ENCODE results near the gene FCGR2B.
"Not testable (repeated sequence)": the region's sequence is repeated elsewhere in the genome, so short reads cannot be mapped to it uniquely, and the experiment has no call there.

DNA sequence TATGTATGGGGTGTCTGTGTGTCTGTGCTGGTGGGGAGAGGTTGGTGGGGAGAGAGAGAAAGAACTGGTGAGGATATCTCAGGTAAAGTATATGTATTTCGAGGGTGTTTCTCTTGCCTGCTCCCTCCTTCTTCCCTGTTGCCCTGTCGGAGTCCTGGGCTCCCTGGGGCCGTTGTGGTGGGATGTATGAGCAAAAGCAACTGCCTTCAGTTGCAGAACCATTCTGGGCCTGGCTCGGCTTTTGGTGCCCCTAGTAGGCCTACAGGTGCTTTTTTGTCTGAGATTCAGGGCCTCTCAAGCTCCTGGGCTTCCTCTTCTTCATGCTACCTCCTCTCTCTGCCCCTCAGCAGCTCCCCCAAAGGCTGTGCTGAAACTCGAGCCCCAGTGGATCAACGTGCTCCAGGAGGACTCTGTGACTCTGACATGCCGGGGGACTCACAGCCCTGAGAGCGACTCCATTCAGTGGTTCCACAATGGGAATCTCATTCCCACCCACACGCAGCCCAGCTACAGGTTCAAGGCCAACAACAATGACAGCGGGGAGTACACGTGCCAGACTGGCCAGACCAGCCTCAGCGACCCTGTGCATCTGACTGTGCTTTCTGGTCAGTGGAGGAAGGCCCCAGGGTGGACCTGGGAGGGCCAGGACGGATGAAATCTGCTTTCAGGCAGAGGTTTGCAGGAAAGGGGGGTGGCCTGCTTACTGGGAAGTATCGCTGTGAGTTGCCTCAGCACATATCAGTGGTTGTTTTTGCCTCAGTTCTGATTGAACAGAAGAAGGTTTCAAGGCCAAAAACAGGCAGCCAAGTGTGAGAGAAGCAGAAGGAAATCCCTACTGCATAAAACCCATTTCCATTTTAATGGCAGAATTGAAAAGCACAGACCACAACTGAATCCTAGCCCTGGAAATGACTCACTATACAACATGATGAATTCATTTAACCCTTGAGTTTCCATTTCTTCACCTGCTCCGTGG lies 8.4 kb downstream of the FCGR2B start:
- TF ChIP-seq, protein P1, sequence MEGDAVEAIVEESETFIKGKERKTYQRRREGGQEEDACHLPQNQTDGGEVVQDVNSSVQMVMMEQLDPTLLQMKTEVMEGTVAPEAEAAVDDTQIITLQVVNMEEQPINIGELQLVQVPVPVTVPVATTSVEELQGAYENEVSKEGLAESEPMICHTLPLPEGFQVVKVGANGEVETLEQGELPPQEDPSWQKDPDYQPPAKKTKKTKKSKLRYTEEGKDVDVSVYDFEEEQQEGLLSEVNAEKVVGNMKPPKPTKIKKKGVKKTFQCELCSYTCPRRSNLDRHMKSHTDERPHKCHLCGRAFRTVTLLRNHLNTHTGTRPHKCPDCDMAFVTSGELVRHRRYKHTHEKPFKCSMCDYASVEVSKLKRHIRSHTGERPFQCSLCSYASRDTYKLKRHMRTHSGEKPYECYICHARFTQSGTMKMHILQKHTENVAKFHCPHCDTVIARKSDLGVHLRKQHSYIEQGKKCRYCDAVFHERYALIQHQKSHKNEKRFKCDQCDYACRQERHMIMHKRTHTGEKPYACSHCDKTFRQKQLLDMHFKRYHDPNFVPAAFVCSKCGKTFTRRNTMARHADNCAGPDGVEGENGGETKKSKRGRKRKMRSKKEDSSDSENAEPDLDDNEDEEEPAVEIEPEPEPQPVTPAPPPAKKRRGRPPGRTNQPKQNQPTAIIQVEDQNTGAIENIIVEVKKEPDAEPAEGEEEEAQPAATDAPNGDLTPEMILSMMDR (IDR thresholded peaks at IDR 0.05), result not testable (repeated sequence)
- not testable (repeated sequence) for TF ChIP-seq POLR2AphosphoS5 (IDR thresholded peaks at IDR 0.05; ENCODE audit: low read depth, low read length)
- TF ChIP-seq, protein P2, sequence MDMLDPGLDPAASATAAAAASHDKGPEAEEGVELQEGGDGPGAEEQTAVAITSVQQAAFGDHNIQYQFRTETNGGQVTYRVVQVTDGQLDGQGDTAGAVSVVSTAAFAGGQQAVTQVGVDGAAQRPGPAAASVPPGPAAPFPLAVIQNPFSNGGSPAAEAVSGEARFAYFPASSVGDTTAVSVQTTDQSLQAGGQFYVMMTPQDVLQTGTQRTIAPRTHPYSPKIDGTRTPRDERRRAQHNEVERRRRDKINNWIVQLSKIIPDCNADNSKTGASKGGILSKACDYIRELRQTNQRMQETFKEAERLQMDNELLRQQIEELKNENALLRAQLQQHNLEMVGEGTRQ (IDR thresholded peaks at IDR 0.05; ENCODE audit: borderline replicate concordance, low read depth, low read length), result not testable (repeated sequence)

All from SK-N-SH (cell line).